ENCODE data around the gene ZNF384.

The ZNF384 gene

GRCh38 chr12:6697584-6698351 lies 8.6 kb upstream of the ZNF384 start:
- no peaks in the 10 kb centered on the region for H3K9me3 ChIP-seq (ENCODE audit: control insufficient read depth, insufficient read depth, low read length)
- H3K27me3 ChIP-seq (ENCODE audit: control insufficient read depth, insufficient read depth, low read length), result peaks cover 24% of the 10 kb centered on the region
- H3K4me3 ChIP-seq (ENCODE audit: low read depth, low read length), result no peak overlapping the region
- peaks cover 5% of the 10 kb centered on the region for H3K4me1 ChIP-seq (ENCODE audit: control insufficient read depth, insufficient read depth, low read length)
- no peak overlapping the region for H3K9ac ChIP-seq (ENCODE audit: low read depth, low read length)
- peaks cover 11% of the 10 kb centered on the region for H3K36me3 ChIP-seq (ENCODE audit: control insufficient read depth, insufficient read depth, low read length)

- H3K4me3 ChIP-seq (ENCODE audit: low read depth, low read length), result no peak overlapping the region
- H3K9ac ChIP-seq (ENCODE audit: low read depth, low read length), result no peak overlapping the region
- H3K9me3 ChIP-seq (ENCODE audit: control insufficient read depth, insufficient read depth, low read length), result no peaks in the 10 kb centered on the region
- H3K4me1 ChIP-seq (ENCODE audit: control insufficient read depth, insufficient read depth, low read length), result peaks cover 5% of the 10 kb centered on the region
- H3K27me3 ChIP-seq (ENCODE audit: control insufficient read depth, insufficient read depth, low read length), result peaks cover 19% of the 10 kb centered on the region
- H3K36me3 ChIP-seq (ENCODE audit: control insufficient read depth, insufficient read depth, low read length), result peaks cover 11% of the 10 kb centered on the region
Measured at GRCh38 chr12:6696690-6697583, 7.8 kb upstream of the ZNF384 start.

- peaks cover 5% of the 10 kb centered on the region for H3K4me1 ChIP-seq (ENCODE audit: control insufficient read depth, insufficient read depth, low read length)
- peaks cover 11% of the 10 kb centered on the region for H3K36me3 ChIP-seq (ENCODE audit: control insufficient read depth, insufficient read depth, low read length)
- no peak overlapping the region for H3K9ac ChIP-seq (ENCODE audit: low read depth, low read length)
- H3K9me3 ChIP-seq (ENCODE audit: control insufficient read depth, insufficient read depth, low read length), result no peaks in the 10 kb centered on the region
- H3K4me3 ChIP-seq (ENCODE audit: low read depth, low read length), result no peak overlapping the region
- H3K27me3 ChIP-seq (ENCODE audit: control insufficient read depth, insufficient read depth, low read length), result peaks cover 6% of the 10 kb centered on the region
Measured at GRCh38 chr12:6695313-6696045, 6.3 kb upstream of the ZNF384 start.

GRCh38 chr12:6694701-6695100 lies 5.5 kb upstream of the ZNF384 start:
- H3K9ac ChIP-seq (ENCODE audit: low read depth, low read length), result no peak overlapping the region
- H3K36me3 ChIP-seq (ENCODE audit: control insufficient read depth, insufficient read depth, low read length), result peaks cover 11% of the 10 kb centered on the region
- H3K4me3 ChIP-seq (ENCODE audit: low read depth, low read length), result no peak overlapping the region
- H3K9me3 ChIP-seq (ENCODE audit: control insufficient read depth, insufficient read depth, low read length), result no peaks in the 10 kb centered on the region
- H3K4me1 ChIP-seq (ENCODE audit: control insufficient read depth, insufficient read depth, low read length), result peaks cover 5% of the 10 kb centered on the region
- H3K27me3 ChIP-seq (ENCODE audit: control insufficient read depth, insufficient read depth, low read length), result peaks cover 6% of the 10 kb centered on the region

GRCh38 chr12:6693832-6694355 lies 4.7 kb upstream of the ZNF384 start:
- H3K4me3 ChIP-seq (ENCODE audit: low read depth, low read length), result no peak overlapping the region

GRCh38 chr12:6692888-6693287 lies 3.7 kb upstream of the ZNF384 start:
- Histone ChIP-seq H3K27me3 (ENCODE audit: control insufficient read depth, insufficient read depth, low read length) (no peaks in the 10 kb centered on the region), H3K36me3 (ENCODE audit: control insufficient read depth, insufficient read depth, low read length) (peaks cover 11% of the 10 kb centered on the region), H3K9me3 (ENCODE audit: control insufficient read depth, insufficient read depth, low read length) (no peaks in the 10 kb centered on the region), H3K9ac (ENCODE audit: low read depth, low read length) (no peak overlapping the region), H3K4me3 (ENCODE audit: low read depth, low read length) (no peak overlapping the region), H3K4me1 (ENCODE audit: control insufficient read depth, insufficient read depth, low read length) (peaks cover 4% of the 10 kb centered on the region)

More at GRCh38 chr12:6693832-6694355, 4.7 kb upstream of the ZNF384 start:
- Histone ChIP-seq H3K27me3 (ENCODE audit: control insufficient read depth, insufficient read depth, low read length) (no peaks in the 10 kb centered on the region), H3K4me1 (ENCODE audit: control insufficient read depth, insufficient read depth, low read length) (peaks cover 5% of the 10 kb centered on the region), H3K9ac (ENCODE audit: low read depth, low read length) (no peak overlapping the region), H3K9me3 (ENCODE audit: control insufficient read depth, insufficient read depth, low read length) (no peaks in the 10 kb centered on the region), H3K36me3 (ENCODE audit: control insufficient read depth, insufficient read depth, low read length) (peaks cover 11% of the 10 kb centered on the region)

- no peaks in the 10 kb centered on the region for H3K9me3 ChIP-seq (ENCODE audit: control insufficient read depth, insufficient read depth, low read length)
- no peak overlapping the region for H3K4me3 ChIP-seq (ENCODE audit: low read depth, low read length)
- H3K4me1 ChIP-seq (ENCODE audit: control insufficient read depth, insufficient read depth, low read length), result peaks cover 5% of the 10 kb centered on the region
- no peak overlapping the region for H3K9ac ChIP-seq (ENCODE audit: low read depth, low read length)
- H3K36me3 ChIP-seq (ENCODE audit: control insufficient read depth, insufficient read depth, low read length), result peaks cover 9% of the 10 kb centered on the region
- H3K27me3 ChIP-seq (ENCODE audit: control insufficient read depth, insufficient read depth, low read length), result no peaks in the 10 kb centered on the region
Measured at GRCh38 chr12:6691473-6691872, 2.3 kb upstream of the ZNF384 start.

GRCh38 chr12:6688543-6688998 lies 604 bp downstream of the ZNF384 start:
- H3K4me3 ChIP-seq (ENCODE audit: low read depth, low read length), result peak overlapping the region; percentile 98
- H3K4me1 ChIP-seq (ENCODE audit: control insufficient read depth, insufficient read depth, low read length), result peaks cover 5% of the 10 kb centered on the region
- H3K9me3 ChIP-seq (ENCODE audit: control insufficient read depth, insufficient read depth, low read length), result no peaks in the 10 kb centered on the region
- H3K27me3 ChIP-seq (ENCODE audit: control insufficient read depth, insufficient read depth, low read length), result no peaks in the 10 kb centered on the region
- peak overlapping the region; percentile 98 for H3K9ac ChIP-seq (ENCODE audit: low read depth, low read length)
- H3K36me3 ChIP-seq (ENCODE audit: control insufficient read depth, insufficient read depth, low read length), result peaks cover 4% of the 10 kb centered on the region

GRCh38 chr12:6685814-6686213 lies 3.4 kb downstream of the ZNF384 start:
- Histone ChIP-seq H3K36me3 (ENCODE audit: control insufficient read depth, insufficient read depth, low read length) (peaks cover 4% of the 10 kb centered on the region), H3K4me1 (ENCODE audit: control insufficient read depth, insufficient read depth, low read length) (peaks cover 3% of the 10 kb centered on the region), H3K27me3 (ENCODE audit: control insufficient read depth, insufficient read depth, low read length) (no peaks in the 10 kb centered on the region), H3K9ac (ENCODE audit: low read depth, low read length) (no peak overlapping the region), H3K9me3 (ENCODE audit: control insufficient read depth, insufficient read depth, low read length) (no peaks in the 10 kb centered on the region), H3K4me3 (ENCODE audit: low read depth, low read length) (no peak overlapping the region)

GRCh38 chr12:6684609-6685008 lies 4.6 kb downstream of the ZNF384 start:
- Histone ChIP-seq H3K27me3 (ENCODE audit: control insufficient read depth, insufficient read depth, low read length) (no peaks in the 10 kb centered on the region), H3K4me1 (ENCODE audit: control insufficient read depth, insufficient read depth, low read length) (peaks cover 3% of the 10 kb centered on the region), H3K9me3 (ENCODE audit: control insufficient read depth, insufficient read depth, low read length) (no peaks in the 10 kb centered on the region), H3K4me3 (ENCODE audit: low read depth, low read length) (no peak overlapping the region), H3K36me3 (ENCODE audit: control insufficient read depth, insufficient read depth, low read length) (peaks cover 4% of the 10 kb centered on the region), H3K9ac (ENCODE audit: low read depth, low read length) (no peak overlapping the region)

GRCh38 chr12:6676962-6677361 lies 12.2 kb downstream of the ZNF384 start:
- no peak overlapping the region for H3K9ac ChIP-seq (ENCODE audit: low read depth, low read length)
- no peaks in the 10 kb centered on the region for H3K9me3 ChIP-seq (ENCODE audit: control insufficient read depth, insufficient read depth, low read length)
- H3K36me3 ChIP-seq (ENCODE audit: control insufficient read depth, insufficient read depth, low read length), result peaks cover 47% of the 10 kb centered on the region
- H3K27me3 ChIP-seq (ENCODE audit: control insufficient read depth, insufficient read depth, low read length), result no peaks in the 10 kb centered on the region
- H3K4me3 ChIP-seq (ENCODE audit: low read depth, low read length), result no peak overlapping the region
- no peaks in the 10 kb centered on the region for H3K4me1 ChIP-seq (ENCODE audit: control insufficient read depth, insufficient read depth, low read length)
